ENCODE data around the gene GTPBP8. TPM values are rescaled to one million over a fixed set of nuclear protein-coding genes. Genes with fewer than 3 reads are reported as not detected.
"Not testable (repeated sequence)": the region's sequence is repeated elsewhere in the genome, so short reads cannot be mapped to it uniquely, and the experiment has no call there.

GTPBP8 gene
- total RNA-seq, 2 donors from 2014 or later = 16.4 to 25.0 TPM

GRCh38 chr3:113035387-113035982 lies 44.7 kb downstream of the GTPBP8 start:
- no peak overlapping the region for H3K27ac ChIP-seq
- DNase-seq (ENCODE audit: low spot score) = no peak

DNA sequence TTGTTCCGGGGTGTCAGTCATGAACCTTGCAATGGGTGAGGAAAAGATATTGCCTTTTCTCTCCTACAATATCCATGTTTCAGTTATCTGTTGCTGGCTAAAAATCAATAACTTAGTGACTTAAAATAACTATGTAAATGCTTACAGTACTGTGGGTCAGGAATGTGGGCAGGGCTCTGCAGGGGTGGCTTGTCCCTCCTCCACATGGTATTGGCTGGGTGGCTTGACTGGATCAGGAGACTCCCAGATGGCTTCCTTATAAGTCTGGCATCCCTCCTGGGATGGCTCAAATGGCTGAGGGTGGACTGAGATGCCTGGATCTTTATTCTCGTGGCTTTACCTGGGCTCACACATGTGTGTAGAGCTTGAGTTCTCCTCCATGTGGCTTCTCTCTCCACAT lies 47.5 kb downstream of the GTPBP8 start:
- no peaks in the 10 kb centered on the region for H3K36me3 ChIP-seq
- H3K27me3 ChIP-seq = no peaks in the 10 kb centered on the region
- H3K27ac ChIP-seq = no peak overlapping the region
- no peak for DNase-seq (ENCODE audit: low spot score)
- H3K9me3 ChIP-seq = no peaks in the 10 kb centered on the region
- H3K4me3 ChIP-seq = no peak overlapping the region
- no peak for TF ChIP-seq CTCF (IDR thresholded peaks at IDR 0.05)
- H3K4me1 ChIP-seq = no peaks in the 10 kb centered on the region

More at GRCh38 chr3:113035387-113035982, 44.7 kb downstream of the GTPBP8 start:
- no peak overlapping the region for H3K4me3 ChIP-seq
- TF ChIP-seq CTCF (IDR thresholded peaks at IDR 0.05) = peak; percentile 63 to 80
- H3K4me1 ChIP-seq = no peaks in the 10 kb centered on the region
- no peaks in the 10 kb centered on the region for H3K9me3 ChIP-seq
- no peaks in the 10 kb centered on the region for H3K36me3 ChIP-seq
- no peaks in the 10 kb centered on the region for H3K27me3 ChIP-seq

DNA sequence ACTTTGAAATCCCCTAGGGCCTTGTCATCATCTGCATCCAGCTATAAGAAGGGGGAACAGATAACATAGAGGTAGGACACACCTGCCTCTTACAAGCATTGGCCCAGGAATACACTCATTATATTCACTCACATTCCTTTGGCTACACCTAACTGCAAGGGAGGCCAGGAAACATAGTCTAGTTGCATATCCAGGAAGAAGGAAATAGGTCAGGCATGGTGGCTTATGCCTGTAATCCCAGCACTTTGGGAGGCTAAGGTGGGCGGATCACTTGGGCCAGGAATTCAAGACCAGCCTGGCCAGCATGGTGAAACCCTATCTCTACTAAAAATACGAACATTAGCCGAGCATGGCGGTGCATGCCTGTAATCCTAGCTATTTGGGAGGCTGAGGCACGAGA lies 48.8 kb downstream of the GTPBP8 start:
- no peak for TF ChIP-seq CTCF (IDR thresholded peaks at IDR 0.05)
- H3K4me1 ChIP-seq = no peaks in the 10 kb centered on the region
- no peaks in the 10 kb centered on the region for H3K36me3 ChIP-seq
- H3K27me3 ChIP-seq = no peaks in the 10 kb centered on the region
- no peak overlapping the region for H3K4me3 ChIP-seq
- DNase-seq (ENCODE audit: low spot score) = no peak
- no peaks in the 10 kb centered on the region for H3K9me3 ChIP-seq
- no peak overlapping the region for H3K27ac ChIP-seq

GRCh38 chr3:113040231-113040630 lies 49.4 kb downstream of the GTPBP8 start:
- Histone ChIP-seq H3K4me1 (no peaks in the 10 kb centered on the region), H3K27me3 (no peaks in the 10 kb centered on the region), H3K4me3 (no peak overlapping the region), H3K9me3 (no peaks in the 10 kb centered on the region), H3K27ac (no peak overlapping the region), H3K36me3 (no peaks in the 10 kb centered on the region)
- no peak for TF ChIP-seq CTCF (IDR thresholded peaks at IDR 0.05)
- DNase-seq (ENCODE audit: low spot score) = no peak

DNA sequence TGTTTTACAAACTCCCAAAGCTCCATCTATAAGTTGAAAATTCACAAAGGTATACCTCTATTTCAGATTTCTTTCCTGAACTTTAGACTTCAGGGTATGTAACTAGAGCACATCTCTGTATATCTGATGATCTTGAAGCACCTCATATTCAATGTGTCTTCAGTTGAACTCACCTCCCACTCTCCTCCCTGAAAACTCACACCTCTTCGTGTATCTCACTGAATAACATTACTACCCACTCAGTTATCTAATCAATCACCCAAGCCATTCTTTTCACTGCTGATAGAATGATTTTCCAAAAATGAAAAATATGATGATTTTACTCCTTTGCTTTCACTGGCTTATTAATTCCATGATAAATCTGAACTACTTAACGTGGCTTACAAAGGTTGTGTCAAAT lies 52.9 kb downstream of the GTPBP8 start:
- no peak for TF ChIP-seq CTCF (IDR thresholded peaks at IDR 0.05)
- H3K27me3 ChIP-seq = no peaks in the 10 kb centered on the region
- H3K27ac ChIP-seq = no peak overlapping the region
- H3K36me3 ChIP-seq = no peaks in the 10 kb centered on the region
- DNase-seq (ENCODE audit: low spot score) = no peak
- H3K4me3 ChIP-seq = no peak overlapping the region
- H3K4me1 ChIP-seq = no peaks in the 10 kb centered on the region
- H3K9me3 ChIP-seq = no peaks in the 10 kb centered on the region

DNA sequence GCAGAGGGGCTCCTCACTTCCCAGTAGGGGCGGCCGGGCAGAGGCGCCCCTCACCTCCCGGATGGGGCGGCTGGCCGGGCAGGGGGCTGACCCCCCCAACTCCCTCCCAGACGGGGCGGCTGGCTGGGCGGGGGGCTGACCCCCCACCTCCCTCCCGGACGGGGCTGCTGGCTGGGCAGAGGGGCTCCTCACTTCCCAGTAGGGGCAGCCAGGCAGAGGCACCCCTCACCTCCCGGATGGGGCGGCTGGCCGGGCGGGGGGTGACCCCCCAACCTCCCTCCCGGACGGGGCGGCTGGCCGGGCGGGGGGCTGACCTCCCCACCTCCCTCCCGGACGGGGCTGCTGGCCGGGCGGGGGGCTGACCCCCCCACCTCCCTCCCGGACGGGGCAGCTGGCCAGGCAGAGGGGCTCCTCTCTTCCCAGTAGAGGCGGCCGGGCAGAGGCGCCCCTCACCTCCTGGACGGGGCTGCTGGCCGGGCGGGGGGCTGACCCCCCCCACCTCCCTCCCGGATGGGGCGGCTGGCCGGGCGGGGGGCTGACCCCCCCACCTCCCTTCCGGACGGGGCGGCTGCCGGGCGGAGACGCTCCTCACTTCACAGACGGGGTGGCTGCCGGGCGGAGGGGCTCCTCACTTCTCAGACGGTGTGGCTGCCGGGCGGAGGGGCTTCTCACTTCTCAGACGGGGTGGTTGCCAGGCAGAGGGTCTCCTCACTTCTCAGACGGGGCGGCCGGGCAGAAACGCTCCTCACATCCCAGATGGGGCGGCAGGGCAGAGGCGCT lies 55.6 kb downstream of the GTPBP8 start:
- not testable (repeated sequence) for H3K36me3 ChIP-seq; DNase-seq (ENCODE audit: low spot score); H3K9me3 ChIP-seq; H3K4me1 ChIP-seq; H3K27me3 ChIP-seq; H3K4me3 ChIP-seq; H3K27ac ChIP-seq
